GM08714 (cell line): Measurements from ENCODE around the gene SPRTN.

Experiments
- H3K4me3 ChIP-seq: fragments of 200-500 bp; sonication (Bioruptor generic); 2 replicates; pipeline ENCODE4 v1.5.1; 2014; ENCODE audit warnings: mild to moderate bottlenecking, low read length, inconsistent platforms
- ZNF274 ChIP-seq: IDR thresholded peaks from 2 replicates; pipeline ENCODE4 v1.6.1; 2012; ENCODE audit warnings: mild to moderate bottlenecking, low read depth, low read length

Gene SPRTN

GRCh38 chr1:231401478-231401877 lies 63.4 kb downstream of the SPRTN start:
- no peak for TF ChIP-seq ZNF274
- H3K4me3 ChIP-seq: no peak overlapping the region

- TF ChIP-seq ZNF274: no peak
- no peak overlapping the region for H3K4me3 ChIP-seq
These were observed 66.2 kb downstream of the SPRTN start for GRCh38 chr1:231404318-231404717.
